Measurements from ENCODE around the gene REXO4.
"Not testable (repeated sequence)": the region's sequence is repeated elsewhere in the genome, so short reads cannot be mapped to it uniquely, and the experiment has no call there.

REXO4 gene

DNA sequence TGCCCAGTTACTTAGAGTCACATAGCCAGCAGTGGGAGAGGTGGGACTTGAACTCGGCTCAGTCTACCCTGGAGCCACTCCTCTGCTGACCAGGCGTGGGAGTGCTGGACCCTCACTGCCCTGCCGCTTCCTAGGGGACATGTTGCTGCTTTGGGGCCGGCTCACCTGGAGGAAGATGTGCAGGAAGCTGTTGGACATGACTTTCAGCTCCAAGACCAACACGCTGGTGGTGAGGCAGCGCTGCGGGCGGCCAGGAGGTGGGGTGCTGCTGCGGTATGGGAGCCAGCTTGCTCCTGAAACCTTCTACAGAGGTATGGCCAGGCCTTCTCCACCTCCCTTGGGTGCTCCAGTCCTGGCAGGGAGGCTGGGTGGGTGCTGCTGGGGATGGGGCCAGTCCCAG, 38.6 kb upstream of the REXO4 start:
- no peak overlapping the region for H3K4me3 ChIP-seq (ENCODE audit: control insufficient read depth, low read depth, low read length)
- TF ChIP-seq, protein P1, sequence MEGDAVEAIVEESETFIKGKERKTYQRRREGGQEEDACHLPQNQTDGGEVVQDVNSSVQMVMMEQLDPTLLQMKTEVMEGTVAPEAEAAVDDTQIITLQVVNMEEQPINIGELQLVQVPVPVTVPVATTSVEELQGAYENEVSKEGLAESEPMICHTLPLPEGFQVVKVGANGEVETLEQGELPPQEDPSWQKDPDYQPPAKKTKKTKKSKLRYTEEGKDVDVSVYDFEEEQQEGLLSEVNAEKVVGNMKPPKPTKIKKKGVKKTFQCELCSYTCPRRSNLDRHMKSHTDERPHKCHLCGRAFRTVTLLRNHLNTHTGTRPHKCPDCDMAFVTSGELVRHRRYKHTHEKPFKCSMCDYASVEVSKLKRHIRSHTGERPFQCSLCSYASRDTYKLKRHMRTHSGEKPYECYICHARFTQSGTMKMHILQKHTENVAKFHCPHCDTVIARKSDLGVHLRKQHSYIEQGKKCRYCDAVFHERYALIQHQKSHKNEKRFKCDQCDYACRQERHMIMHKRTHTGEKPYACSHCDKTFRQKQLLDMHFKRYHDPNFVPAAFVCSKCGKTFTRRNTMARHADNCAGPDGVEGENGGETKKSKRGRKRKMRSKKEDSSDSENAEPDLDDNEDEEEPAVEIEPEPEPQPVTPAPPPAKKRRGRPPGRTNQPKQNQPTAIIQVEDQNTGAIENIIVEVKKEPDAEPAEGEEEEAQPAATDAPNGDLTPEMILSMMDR (conservative IDR thresholded peaks at IDR 0.05; ENCODE audit: control insufficient read depth, insufficient read depth, low read depth, low read length): no peak
- DNase-seq (ENCODE audit: low read depth): no peak

DNA sequence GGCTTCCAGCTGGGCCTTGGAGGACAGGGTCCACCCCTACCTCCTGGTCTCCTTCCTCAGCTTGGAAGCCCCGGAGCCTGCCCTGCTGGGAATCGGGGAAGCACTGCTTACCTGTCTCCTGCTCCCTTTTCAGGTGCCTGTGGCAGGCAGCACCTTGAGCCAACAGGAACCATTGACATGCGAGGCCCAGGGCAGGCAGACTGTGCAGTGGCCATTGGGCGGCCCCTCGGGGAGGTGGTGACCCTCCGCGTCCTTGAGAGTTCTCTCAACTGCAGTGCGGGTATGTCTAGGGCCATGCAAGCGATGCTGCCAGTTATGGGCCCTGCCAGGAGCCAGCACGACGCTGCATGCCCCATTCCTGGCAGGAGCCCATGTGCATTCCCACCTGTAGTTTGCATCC, 38.1 kb upstream of the REXO4 start:
- TF ChIP-seq, protein P1 (conservative IDR thresholded peaks at IDR 0.05; ENCODE audit: control insufficient read depth, insufficient read depth, low read depth, low read length): no peak
- DNase-seq (ENCODE audit: low read depth): no peak
- H3K4me3 ChIP-seq (ENCODE audit: control insufficient read depth, low read depth, low read length): no peak overlapping the region

DNA sequence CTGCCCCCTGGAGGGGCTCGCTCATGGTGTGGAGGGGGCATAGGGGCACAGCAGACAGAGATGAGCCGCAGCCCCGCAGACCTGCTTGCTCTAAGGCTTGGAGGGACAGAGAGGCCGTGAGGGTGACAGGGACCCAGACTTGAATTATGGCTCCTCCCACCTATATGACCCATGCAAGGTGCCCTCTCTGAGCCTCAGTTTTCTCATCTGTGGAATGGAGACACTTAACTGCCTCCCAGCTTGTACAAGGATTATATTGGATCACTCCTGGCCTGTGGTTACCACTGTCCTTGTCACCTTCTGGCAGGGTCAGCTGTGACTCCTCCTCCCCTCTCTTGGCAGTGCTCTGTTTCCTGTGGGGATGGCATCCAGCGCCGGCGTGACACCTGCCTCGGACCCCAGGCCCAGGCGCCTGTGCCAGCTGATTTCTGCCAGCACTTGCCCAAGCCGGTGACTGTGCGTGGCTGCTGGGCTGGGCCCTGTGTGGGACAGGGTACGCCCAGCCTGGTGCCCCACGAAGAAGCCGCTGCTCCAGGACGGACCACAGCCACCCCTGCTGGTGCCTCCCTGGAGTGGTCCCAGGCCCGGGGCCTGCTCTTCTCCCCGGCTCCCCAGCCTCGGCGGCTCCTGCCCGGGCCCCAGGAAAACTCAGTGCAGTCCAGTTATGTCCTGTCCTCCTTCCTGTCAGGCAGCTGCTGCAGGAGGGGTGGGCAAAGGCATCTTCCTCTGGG, 37.3 kb upstream of the REXO4 start:
- DNase-seq (ENCODE audit: low read depth): no peak
- TF ChIP-seq, protein P1 (conservative IDR thresholded peaks at IDR 0.05; ENCODE audit: control insufficient read depth, insufficient read depth, low read depth, low read length): no peak
- no peak overlapping the region for H3K4me3 ChIP-seq (ENCODE audit: control insufficient read depth, low read depth, low read length)

DNA sequence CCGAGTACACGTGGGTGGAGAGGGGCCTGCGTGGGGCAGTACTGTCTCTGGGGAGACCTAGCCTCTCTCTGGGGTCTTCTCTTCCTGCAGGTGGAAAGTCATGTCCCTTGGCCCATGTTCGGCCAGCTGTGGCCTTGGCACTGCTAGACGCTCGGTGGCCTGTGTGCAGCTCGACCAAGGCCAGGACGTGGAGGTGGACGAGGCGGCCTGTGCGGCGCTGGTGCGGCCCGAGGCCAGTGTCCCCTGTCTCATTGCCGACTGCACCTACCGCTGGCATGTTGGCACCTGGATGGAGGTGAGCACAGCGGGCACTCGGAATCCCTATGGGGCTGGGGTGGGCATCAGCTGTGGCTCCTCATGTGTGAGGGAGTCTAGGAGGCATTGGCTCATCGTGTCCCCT, 36.5 kb upstream of the REXO4 start:
- no peak for DNase-seq (ENCODE audit: low read depth)
- H3K4me3 ChIP-seq (ENCODE audit: control insufficient read depth, low read depth, low read length): no peak overlapping the region
- TF ChIP-seq, protein P1 (conservative IDR thresholded peaks at IDR 0.05; ENCODE audit: control insufficient read depth, insufficient read depth, low read depth, low read length): no peak

DNA sequence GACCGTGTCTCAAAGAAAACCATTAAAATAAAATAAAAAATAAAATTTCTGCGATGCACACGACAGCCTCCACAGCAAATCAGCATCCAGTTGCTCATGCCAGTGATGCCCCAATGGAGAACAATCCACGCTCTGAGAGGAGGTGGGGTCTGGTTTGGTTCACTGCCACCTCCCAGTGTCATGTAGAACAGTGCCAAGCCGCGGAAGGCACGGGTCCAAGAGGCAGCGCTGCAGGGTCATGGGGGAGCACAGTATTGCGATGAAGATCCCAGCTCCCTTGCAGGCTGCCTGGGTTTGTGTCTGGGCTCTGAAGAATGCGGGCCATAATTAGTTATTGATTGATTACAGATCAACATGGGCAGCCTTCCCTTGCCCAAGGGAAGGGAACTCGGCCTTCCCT, 35.8 kb upstream of the REXO4 start:
- DNase-seq (ENCODE audit: low read depth): no peak
- TF ChIP-seq, protein P1 (conservative IDR thresholded peaks at IDR 0.05; ENCODE audit: control insufficient read depth, insufficient read depth, low read depth, low read length): no peak
- H3K4me3 ChIP-seq (ENCODE audit: control insufficient read depth, low read depth, low read length): no peak overlapping the region

DNA sequence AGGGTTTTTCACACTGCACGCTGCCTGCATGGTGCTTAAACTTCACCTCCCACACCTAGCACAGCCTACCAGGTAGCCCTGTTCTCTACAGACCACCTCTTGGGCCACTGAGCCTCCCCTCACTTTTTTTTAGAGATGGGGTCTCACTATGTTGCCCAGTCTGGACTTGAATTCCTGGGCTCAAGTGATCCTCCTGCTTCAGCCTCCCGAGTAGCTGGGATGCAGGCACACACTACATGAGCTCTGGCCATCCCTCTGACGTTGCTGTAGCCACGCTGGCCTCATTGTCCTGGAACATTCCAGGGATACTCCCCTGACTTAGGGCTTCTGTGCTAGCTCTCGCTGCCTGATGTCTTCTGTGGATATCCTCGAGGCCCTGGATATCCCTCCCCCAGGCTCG, 34.8 kb upstream of the REXO4 start:
- TF ChIP-seq, protein P1 (conservative IDR thresholded peaks at IDR 0.05; ENCODE audit: control insufficient read depth, insufficient read depth, low read depth, low read length): no peak
- DNase-seq (ENCODE audit: low read depth): no peak
- H3K4me3 ChIP-seq (ENCODE audit: control insufficient read depth, low read depth, low read length): no peak overlapping the region

DNA sequence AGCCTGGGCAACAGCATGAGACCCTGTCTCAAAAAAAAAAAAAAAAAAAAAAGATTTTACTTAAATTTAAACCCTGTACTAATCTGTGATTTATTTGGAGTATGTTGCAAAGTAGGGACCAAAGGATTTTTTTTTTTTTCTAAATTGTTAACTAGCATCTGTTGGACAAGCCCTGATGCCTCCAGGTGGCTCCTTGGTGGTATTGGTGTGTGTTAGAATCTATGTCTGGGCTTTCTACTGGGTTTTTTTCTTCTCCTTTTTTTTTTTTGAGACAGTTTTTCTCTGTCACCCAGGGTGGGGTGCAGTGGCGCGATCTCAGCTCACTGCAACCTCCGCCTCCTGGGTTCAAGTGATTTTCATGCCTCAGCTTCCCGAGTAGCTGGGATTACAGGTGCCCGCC, 34.1 kb upstream of the REXO4 start:
- not testable (repeated sequence) for DNase-seq (ENCODE audit: low read depth)

More for the DNA sequence above, 34.1 kb upstream of the REXO4 start:
- not testable (repeated sequence) for H3K4me3 ChIP-seq (ENCODE audit: control insufficient read depth, low read depth, low read length)

All from fibroblast of mammary gland (primary cell).